Activated CD4-positive, CD25-positive, alpha-beta regulatory T cell treated with anti-CD3 and anti-CD28 coated beads, Interleukin-2, amount 50 U/mL, for 72 hours (primary cell): ENCODE measurements around the gene PHACTR1.

ENCODE experiments used
- DNase-seq: peaks from one replicate; pipeline ENCODE4 v3.0.0; 2021

PHACTR1 gene

DNA sequence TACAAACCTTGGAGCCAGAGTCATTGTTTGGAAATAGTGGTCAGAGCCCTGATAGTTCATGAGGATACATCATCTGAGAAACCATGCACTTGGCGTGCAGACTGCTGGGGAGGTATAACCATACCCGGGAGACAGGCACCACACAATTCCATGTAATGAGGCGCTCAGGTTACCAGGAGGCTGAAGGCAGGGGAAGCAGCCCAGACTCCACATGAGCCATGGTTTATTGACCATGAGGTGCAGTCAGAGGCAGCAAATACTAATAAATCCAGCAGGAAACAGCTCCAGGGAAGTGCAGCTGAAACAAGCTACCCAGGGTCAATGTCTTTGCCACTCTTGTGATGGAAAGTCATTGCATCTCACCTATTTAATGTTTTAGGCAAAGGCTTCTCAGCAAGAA, 455.7 kb downstream of the PHACTR1 start:
- DNase-seq: no peak

DNA sequence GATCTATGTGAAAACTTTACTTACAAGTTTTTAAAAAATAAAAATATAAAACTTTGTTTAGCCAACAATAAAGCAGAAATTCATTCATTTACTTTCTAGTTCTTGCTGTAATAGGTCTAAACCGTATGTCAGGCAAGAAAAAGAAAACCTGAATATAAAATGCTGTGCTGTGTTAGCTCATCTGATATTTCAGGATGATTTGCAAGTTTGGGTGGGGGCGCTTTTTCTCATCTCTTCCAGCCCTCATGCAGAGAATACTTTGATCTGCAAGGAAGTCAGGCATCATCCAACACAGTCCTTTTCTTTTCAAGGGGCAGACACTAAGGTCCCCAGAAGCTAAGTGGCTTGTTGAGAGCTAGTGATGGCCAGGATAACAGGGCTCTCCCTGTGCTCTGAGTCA, 458.5 kb downstream of the PHACTR1 start:
- no peak for DNase-seq

DNA sequence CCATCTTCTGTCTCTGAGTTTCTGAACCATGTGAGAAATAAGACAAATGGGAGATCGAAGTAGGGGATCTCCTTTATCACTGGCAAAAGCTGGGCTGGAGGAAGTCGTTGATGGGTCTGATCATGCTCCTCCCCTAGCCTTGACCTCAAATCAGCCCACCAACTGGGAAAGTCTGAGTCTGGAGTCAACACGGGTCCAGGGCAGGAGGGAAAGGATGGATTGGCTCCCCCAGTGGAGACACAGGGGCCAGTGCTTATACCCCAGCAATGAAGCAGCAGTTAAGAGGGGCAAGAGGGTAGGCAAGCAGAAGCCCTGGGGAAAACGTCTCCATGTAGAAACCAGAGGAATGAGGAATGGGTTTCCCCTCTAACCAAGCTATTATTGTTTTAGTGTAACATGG, 459.2 kb downstream of the PHACTR1 start:
- no peak for DNase-seq

DNA sequence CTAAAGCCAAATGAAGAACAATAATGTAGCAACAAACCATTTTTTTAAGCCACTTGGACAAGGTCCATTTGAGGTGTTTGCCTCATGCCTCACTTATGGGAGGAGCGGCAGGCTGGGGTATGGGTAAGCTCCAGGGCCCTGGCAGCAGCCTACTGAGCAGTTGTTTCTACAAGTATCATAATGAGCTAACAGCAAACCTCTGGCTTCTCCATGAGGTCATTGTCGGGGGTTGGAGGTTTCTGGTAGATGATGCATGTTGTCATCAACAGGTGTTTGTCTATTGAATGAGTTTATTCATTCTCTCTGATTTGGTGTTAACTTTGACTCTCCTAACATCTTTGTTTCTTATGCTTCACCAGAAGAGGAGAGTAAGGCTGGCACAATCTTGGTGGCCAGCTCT, 461.1 kb downstream of the PHACTR1 start:
- no peak for DNase-seq

DNA sequence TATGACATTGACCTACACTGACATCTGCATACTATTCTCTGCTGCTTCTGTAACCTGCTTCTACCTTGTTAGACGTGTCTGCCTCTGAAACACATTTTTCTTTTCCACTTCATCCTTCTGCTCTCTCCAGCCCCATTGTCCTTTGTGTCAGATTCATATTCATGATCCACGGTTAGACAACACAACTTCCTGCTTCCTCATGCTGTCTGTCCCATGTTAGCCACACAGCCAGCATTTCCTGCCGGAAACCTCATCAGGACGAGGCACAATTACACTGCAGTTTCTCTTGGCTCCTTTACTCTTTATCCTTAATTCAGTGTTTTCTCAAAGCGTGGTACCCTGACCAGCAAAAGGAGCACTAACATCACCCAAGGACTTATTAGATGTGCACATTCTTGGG, 461.5 kb downstream of the PHACTR1 start:
- DNase-seq: no peak

DNA sequence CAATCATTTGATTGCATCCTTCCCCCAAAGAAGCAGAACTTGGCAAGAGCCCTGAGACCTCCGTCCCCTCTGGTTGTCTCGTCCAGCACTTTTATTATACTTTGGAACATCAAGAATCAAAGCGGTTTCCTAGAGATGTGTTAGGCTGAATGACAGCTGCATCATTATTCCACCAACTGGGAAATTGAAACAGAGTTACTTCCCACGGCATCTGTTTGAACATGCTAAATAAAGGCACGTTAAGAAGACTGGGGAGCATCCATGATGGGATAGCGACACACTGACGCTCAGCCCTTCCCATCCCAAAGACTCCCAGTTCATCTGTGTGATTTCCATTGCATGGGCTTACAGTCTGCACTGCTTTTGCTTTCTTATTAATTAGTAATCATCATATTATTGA, 464.0 kb downstream of the PHACTR1 start:
- no peak for DNase-seq

DNA sequence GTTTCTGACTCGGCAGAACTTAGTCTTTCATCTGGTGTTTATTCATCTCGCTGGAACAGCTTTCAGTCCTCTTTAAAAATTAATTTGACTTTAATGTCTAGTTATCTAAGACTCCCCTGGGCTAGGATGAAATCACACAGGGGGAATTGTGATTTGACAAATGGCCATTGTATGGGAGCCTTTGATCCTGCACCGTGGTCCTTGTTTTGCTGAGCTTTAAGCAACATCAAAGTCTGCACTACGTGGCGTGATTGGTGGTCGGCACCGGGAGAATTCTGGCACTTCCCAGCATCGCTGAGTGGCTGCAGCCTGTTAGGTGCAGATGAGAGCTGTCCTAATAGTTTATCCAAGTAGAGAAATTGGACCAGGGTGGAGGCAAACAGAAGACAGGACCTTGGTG, 464.8 kb downstream of the PHACTR1 start:
- no peak for DNase-seq

DNA sequence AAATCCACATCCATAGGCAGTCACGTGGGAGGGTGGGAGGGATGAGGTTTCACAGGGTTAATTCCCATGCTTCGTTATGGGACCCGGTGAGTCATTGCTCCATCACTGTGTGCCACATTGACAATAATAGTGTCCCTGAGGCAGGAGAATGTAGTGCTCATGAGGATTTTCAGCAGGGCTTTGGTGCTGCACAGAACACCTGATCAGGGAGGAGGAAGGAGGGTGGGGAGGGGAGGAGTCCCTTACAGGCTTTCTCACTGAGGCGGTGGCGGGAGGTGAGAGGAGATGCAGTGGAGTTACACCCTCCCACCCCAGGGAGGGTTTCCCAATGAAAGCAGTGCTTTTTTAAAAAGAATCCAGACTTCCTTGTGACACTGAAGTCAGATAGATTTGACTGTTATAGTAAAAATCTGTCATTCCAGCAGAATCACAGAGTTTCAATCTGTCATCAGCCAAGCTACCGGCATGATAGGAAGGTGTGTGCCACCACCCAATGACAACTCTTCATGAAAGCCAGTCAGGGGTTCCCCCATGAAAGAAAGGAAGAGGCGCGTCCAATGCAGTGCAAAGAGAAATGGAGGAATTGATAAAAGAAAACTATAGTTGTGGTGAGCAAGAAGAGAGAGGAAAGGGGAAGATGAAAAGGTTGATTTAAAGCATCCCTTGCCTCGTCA, 467.0 kb downstream of the PHACTR1 start:
- no peak for DNase-seq

DNA sequence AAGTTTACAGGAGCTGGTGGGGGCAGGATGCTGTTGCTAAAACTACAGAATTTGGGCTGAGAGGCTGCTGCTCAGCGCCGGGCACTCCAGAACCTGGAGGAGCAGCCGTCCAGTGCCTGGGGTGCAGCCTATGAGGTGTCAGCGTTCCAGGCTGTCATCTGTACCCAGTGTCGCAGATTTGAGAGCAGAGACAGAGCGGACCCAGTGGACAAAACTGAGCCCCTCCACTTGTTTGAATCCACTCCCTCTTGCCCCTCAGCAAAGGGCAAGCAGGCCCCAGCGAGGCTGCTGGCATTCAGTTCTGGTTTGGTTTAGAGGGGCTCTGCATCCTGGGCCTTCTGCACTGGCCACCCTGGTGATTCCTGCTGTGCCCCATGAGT, 467.5 kb downstream of the PHACTR1 start:
- no peak for DNase-seq

DNA sequence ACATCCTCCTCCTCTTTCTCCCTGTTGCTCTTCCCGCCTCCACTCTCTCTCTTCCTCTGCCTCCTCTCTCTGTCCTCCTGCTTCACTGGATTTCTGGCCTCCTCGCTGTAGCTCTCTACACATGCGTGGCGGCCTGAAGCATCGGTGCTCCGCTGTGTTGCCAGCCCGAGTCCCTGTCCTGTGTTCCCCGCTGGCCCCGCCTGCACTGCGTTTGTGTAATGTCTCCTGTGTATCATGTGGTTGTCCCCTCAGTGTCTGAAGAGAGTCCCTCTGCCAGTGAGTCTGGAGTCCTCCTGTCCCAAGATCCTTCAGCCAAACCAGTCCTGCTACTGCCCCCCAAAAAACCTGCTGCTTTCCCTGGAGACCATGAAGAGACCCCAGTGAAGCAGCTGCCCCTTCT, 468.0 kb downstream of the PHACTR1 start:
- no peak for DNase-seq

DNA sequence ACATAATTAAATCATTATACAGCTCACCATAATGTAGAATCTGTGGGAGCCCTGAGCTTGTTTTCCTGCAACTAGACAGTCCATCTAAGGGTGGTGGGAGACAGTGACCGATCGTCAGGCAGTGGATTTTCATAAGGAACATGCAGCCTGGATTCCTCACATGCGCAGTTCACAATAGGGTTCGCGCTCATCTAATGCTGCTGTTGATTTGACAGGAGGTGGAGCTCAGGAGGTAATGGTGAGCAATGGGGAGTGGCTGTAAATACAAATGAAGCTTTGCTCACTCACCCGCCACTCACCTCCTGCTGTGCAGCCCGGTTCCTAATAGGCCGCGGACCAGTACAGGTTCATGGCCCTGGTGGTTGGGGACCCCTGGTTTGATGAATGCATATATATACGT, 470.3 kb downstream of the PHACTR1 start:
- no peak for DNase-seq

DNA sequence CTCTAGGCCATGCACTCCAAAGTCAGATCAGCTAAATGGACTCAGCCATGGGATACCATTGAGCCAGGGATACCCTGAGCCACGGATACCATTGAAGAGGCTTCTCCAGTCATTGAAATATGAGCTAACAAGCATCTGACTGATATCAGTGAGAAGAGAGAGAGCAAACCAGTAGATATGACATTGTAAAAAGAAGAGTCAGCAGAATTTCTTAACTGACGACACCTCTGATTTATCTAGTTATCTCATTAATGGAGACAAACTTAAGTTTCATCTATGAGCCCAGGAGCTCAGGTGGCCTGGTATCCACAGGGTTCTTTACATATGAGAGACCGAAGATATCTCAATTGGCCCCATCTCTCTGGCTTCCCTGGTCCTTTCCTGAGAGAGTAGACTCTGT, 471.1 kb downstream of the PHACTR1 start:
- DNase-seq: no peak

DNA sequence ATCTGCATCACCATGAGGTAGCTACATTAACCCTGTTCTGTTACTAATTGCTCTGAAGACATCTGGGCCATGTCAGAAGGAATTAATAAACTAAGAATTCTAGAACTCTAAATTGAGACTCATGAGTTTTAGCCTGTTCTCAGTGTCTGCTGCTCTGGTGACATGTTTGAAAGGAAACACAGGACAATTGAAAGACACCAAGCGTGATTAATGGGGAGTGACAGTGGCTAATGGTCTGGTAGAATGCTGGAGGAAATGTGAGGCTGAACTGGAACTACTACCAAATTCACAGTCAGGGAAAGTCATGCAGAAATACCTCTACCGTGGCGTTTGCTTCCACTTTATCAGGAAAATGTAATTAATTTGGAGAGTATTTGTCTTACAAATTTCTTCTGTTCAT, 471.7 kb downstream of the PHACTR1 start:
- DNase-seq: no peak

DNA sequence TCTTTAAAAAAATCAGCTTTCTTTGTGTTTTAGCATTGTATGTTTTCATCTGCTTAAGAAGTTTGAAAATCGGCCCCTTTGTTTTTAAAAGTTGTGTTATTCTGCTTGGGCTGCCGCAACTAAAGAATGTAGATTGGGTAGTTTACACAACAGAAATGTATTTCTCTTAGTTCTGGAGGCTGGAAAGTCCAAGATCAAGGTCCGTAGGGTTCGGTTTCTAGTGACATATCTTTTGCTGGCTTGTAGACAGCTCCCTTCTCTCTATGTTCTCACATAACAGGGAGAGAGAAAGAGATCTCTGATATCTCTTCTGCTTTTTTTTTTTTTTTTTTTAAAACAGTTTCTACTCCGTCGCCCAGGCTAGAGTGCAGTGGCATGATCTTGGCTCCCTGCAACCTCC, 473.1 kb downstream of the PHACTR1 start:
- DNase-seq: no peak

DNA sequence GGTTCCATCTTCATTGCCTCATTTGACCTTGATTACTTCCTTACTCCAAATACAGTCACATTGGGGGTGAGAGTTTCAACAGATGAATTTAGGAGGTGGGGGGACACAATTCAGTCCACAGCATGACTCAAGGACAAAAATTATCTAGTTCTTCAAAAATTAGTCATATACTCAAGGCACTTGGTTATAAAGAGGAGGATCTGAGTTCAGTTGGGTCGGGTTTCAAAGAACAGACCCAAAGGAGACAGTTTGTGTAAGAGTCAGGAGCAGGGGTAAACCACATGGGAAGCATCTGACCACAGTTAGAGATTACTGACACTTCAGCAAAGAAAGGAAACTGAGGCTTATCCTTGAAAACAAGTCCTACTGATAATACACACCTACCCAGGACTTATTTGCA, 473.8 kb downstream of the PHACTR1 start:
- DNase-seq: no peak

DNA sequence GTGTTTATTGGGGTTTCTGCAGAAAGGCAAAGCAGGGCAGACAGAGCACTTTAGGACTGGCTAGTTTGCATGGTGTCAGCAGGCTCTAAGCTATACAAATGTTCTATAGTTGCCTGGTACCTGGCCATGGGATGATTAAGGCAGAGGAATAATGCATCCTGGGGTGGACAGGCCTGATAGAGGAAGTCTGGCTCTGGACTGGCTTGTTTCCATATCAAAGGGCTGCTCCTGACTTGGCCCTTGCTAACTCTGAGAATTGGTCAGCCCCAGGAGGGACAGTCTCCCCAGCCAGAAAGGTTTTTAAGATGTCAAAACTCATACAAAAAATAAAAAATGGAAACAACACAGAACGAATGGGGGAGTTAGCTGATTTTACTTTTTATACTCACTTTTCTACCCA, 474.9 kb downstream of the PHACTR1 start:
- no peak for DNase-seq

DNA sequence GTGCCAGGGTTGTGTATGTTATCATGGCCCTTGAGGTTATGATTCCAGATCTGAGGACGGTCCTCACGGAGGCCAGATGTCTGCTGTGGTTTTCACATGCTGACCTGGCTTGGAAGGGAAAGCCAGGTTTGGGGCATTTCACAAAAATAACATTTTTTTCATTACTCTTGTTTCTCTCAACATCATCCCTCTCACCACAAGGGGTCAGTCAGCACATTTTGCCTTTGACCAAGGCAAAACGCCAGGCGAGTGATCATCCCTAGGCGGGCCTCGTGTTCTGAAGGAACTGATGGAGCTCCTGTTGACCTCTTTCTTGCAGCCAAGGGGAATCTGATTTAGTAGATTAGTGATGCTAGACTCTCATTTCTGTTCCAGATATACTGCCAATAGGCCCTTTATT, 478.3 kb downstream of the PHACTR1 start:
- DNase-seq: no peak

DNA sequence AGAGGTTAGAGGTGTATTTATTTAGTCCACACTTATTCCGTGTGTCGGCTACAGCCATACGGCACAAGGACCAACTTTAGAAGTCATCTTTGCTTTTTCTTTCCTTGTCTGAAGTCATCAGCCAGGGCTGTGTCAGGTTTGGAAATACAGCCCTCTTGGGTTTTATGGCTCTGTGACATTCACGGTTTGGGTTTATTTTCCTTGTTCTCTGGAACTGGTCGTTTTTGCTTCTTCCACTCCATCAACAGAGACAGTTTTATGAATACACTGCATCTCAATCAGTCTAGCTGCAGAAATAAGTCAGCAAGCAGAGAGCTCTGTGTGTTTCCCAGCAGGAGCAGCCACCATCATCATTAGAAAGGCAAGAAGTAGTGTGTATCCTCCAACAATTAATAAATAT, 479.2 kb downstream of the PHACTR1 start:
- DNase-seq: no peak

DNA sequence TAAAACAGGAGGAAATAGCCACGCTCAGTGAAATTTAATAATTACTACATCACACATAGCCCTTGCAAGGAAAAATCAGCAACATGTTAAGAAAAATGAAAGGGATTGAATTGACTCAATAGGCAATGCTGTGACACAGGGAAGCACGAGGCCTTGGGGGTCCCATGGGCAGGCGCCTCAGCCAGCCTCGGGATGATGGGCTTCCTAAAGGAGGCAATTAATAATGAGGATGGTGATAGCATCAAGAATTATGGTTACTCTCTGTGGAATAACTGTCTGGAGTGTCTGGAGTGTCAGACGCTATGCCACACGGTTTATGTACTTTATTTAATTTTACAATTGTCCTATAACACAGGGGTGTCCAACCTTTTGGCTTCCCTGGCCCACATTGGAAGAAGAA, 481.6 kb downstream of the PHACTR1 start:
- DNase-seq: no peak

DNA sequence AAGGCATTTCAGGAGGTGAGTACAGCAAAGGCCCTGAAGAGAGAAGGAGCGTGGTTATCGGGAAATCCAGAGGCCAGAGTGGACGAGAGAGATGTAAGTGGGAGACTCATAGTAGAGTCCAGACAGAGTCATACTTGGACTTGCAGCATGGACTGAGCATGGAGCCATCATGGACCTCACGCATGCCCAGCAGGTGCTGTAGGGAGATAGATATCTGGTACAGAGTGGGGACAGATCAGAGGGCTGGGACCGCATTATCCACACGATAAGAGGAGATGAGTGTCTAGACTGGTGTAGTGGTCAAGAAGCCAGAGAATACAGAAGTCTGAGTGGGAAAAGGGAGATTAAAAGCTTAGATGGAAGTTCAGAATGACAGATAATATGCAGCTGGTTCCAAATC, 484.8 kb downstream of the PHACTR1 start:
- no peak for DNase-seq

DNA sequence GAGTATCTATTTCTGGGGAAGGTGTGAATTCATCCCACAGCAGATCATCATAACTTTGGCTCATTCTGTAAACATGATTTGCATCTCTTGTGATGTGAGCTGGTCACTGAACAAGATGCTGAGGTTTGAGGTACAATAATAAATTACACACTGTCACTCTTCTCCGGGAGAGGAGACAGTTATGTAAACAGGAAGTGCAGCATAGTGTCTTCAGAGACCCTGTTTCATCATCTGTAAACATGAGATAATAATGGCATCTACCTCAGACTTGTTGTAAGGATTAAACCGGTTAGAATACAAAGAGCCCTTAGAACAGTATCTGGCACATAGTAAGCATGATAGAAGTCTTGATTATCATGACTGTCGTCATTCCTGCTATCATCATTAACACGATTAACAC, 486.6 kb downstream of the PHACTR1 start:
- DNase-seq: no peak

DNA sequence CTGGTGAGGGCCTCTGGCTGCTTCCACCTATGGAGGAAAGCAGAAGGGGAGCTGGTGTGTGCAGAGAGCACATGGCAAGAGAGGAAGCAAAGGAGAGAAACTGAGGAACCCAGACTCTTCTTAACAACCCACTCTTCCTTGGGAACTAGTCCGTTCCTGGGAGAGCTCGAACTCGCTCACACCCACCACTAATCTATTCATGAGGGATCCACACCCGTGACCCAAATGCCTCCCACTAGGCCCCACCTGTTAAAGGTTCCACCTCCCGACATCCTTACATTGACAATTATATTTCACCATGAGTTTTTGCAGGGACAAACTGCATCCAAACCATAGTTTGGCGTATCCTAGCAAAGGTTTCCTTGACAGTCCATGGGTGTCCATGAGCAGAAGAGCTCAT, 488.5 kb downstream of the PHACTR1 start:
- no peak for DNase-seq

DNA sequence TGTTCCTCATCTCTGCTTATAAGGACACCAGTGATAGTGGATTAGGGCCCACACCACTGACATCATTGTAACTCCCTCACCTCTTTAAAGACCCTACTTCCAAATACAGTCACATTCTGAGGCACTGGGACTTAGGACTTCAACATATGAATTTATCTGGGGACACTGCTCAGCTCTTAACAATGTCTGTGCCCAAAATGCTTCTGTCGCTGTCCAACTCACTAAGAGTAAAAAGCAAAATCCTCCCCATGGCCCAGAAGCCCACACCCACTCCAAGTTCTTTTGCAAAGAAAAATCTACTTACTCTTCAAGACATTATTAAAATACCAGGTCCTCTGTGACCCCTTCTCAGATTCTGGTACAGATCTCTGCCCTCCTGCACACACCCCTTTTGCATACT, 495.5 kb downstream of the PHACTR1 start:
- DNase-seq: no peak

DNA sequence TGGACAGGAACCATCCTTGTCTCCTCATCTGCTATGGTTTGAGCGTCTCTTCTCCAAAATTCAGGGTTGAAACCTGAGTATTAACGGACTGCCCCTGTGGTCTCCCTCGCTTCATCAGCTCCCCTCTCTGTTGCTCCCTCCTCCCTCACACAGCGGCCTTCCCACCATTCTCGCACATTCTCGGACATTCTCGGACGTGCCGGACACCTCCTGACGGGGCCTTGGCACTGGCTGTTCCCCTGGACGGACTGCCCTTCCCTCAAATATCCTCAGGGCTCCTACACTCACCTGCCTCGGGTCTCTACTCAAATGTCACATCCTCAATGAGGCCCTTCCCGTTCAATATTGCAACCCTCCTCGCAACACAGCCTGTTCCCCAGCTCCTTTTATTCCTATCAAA, 496.0 kb downstream of the PHACTR1 start:
- no peak for DNase-seq

DNA sequence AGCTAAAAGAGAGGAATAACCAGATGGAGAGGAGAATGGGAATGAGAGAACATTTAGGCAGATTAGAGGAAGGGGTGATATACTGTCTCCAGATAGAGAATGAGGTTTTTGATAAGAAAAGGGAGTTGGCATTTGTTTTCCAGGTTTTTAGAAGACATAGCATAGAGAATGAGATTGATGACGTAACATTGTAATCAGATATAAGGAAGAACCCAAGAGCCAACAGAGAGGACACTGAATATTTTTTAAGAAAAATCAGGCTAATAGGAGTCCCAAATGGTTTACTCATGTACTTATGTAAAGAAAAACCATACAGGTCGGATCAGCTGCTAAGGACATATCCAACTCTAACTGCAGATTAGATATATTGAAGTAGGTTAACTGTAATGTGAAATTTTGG, 498.8 kb downstream of the PHACTR1 start:
- no peak for DNase-seq
